HepG2 (cell line): ENCODE results near the gene FETUB. TPM values are rescaled to one million over a fixed set of nuclear protein-coding genes. Genes with fewer than 3 reads are reported as not detected.
A peak's percentile ranks its signal among the peaks of the same experiment; 100 is the strongest.

Source experiments
- CEBPG ChIP-seq: IDR thresholded peaks from 2 replicates; pipeline ENCODE4 v1.6.1; 2016
- DBP ChIP-seq: sonication (generic); formaldehyde crosslinking; IDR thresholded peaks from 2 replicates; pipeline ENCODE4 v1.4.0; 2020; ENCODE audit warnings: missing genetic modification reagents; ENCODE audit errors: not compliant biosample characterization
- FOXK1 ChIP-seq: sonication (generic); formaldehyde crosslinking; IDR thresholded peaks from 2 replicates; pipeline ENCODE4 v1.4.0; 2020; ENCODE audit warnings: low read depth, missing genetic modification reagents, borderline replicate concordance
- MAFF ChIP-seq: IDR thresholded peaks from 2 replicates; pipeline ENCODE4 v1.6.1; 2011; ENCODE audit warnings: low read depth, low read length, improper control_type of control experiment
- NCOR1 ChIP-seq: fragments of 200-600 bp; sonication (generic); IDR thresholded peaks from 2 replicates; pipeline ENCODE4 v1.7.0; 2017; ENCODE audit warnings: antibody characterized with exemption, low read length, borderline replicate concordance
- NFKBIZ ChIP-seq: IDR thresholded peaks from 2 replicates; pipeline ENCODE4 v1.6.1; 2018; ENCODE audit warnings: missing genetic modification reagents, missing compliant biosample characterization
- NR1H2 ChIP-seq: sonication (generic); formaldehyde crosslinking; IDR thresholded peaks from 2 replicates; pipeline ENCODE4 v1.8.1; 2022; ENCODE audit warnings: low read depth, missing genetic modification reagents, borderline replicate concordance
- SRF ChIP-seq: IDR thresholded peaks from 2 replicates; pipeline ENCODE4 v1.6.1; 2011; ENCODE audit warnings: mild to moderate bottlenecking, low read depth, low read length, moderate library complexity
- TMF1 ChIP-seq: sonication (generic); formaldehyde crosslinking; IDR thresholded peaks from 2 replicates; pipeline ENCODE4 v1.8.1; 2022; ENCODE audit warnings: low read depth, missing genetic modification reagents
- ZBTB20 ChIP-seq: sonication (generic); formaldehyde crosslinking; IDR thresholded peaks from 2 replicates; pipeline ENCODE4 v1.8.1; 2023; ENCODE audit warnings: missing genetic modification reagents, low read depth, mild to moderate bottlenecking, borderline replicate concordance
- ZBTB3 ChIP-seq: sonication (generic); formaldehyde crosslinking; IDR thresholded peaks from 2 replicates; pipeline ENCODE4 v1.4.0; 2020; ENCODE audit warnings: low read depth, mild to moderate bottlenecking, moderate library complexity, missing genetic modification reagents, borderline replicate concordance
- ZNF275 ChIP-seq: sonication (generic); formaldehyde crosslinking; IDR thresholded peaks from 2 replicates; pipeline ENCODE4 v1.8.0; 2022; ENCODE audit warnings: missing genetic modification reagents, mild to moderate bottlenecking, inconsistent platforms, borderline replicate concordance
- ZNF292 ChIP-seq: sonication (generic); formaldehyde crosslinking; IDR thresholded peaks from 2 replicates; pipeline ENCODE4 v1.8.1; 2022; ENCODE audit warnings: mild to moderate bottlenecking, low read depth, missing genetic modification reagents, borderline replicate concordance
- ZNF407 ChIP-seq: sonication (generic); formaldehyde crosslinking; IDR thresholded peaks from one replicate; pipeline ENCODE4 v1.5.1; 2020; ENCODE audit warnings: mild to moderate bottlenecking, missing genetic modification reagents; ENCODE audit errors: not compliant biosample characterization
- ZNF589 ChIP-seq: sonication (generic); formaldehyde crosslinking; conservative IDR thresholded peaks from 2 replicates; pipeline ENCODE4 v1.8.0; 2022; ENCODE audit warnings: mild to moderate bottlenecking, moderate library complexity, missing genetic modification reagents
- polyA plus RNA-seq, 8 experiments: library from polyadenylated mRNA; depleted of rRNA in 3 of 8; stranded (reverse) in 7 of 8; unstranded in 1 of 8; fragments of >200 nt; fragmentation: Illumina TruSeq in 4 of 8; extraction: Trizol in 4 of 8; gene quantifications; 2 replicates each; pipeline versions ENCODE4 v1.2.1 to v1.2.3, GENCODE V29; 2011 to 2016; ENCODE audit warnings: low read depth in 4 of 8, missing spikeins in 1 of 8, mixed read lengths in 1 of 8; ENCODE audit not compliant: insufficient read depth in 1 of 8
- total RNA-seq, 5 experiments: library from RNA; depleted of rRNA; stranded (reverse); fragments of >200 nt; fragmentation: Illumina TruSeq; extraction: Trizol; gene quantifications; 2 replicates each; pipeline ENCODE4 v1.2.3, GENCODE V29; 2016; ENCODE audit warnings: low read depth in 1 of 5

FETUB gene
- total and polyA plus RNA-seq, 2 of the 13 experiments (the other 11 are each of a cell fraction or from before 2014, with no cell fraction given): 2.1 to 4.4 TPM

- TF ChIP-seq ZNF407: no peak
- no peak for TF ChIP-seq ZNF275
- TF ChIP-seq NR1H2: no peak
- no peak for TF ChIP-seq ZBTB3 (CRISPR knock-in tag)
- TF ChIP-seq DBP (CRISPR knock-in tag): no peak
- no peak for TF ChIP-seq ZNF589
- no peak for TF ChIP-seq NFKBIZ
- peak; percentile 64 for TF ChIP-seq CEBPG (CRISPR knock-in tag)
- TF ChIP-seq SRF: no peak
- TF ChIP-seq MAFF: no peak
- peak; percentile 36; the same call in 1 of the 2 replicates for TF ChIP-seq NCOR1
- 0 out of 2 replicates have a peak, but pooled peaks have one; percentile 52 for TF ChIP-seq ZBTB20
- peak; percentile 81 for TF ChIP-seq FOXK1 (CRISPR knock-in tag)
- TF ChIP-seq TMF1 (CRISPR knock-in tag): no peak
- TF ChIP-seq ZNF292: 0 out of 2 replicates have a peak, but pooled peaks have one; percentile 53
Observed at GRCh38 chr3:186605561-186606545, 34.3 kb upstream of the FETUB start (continued).
